ENCODE measurements around the gene TRIM46. TPM values are rescaled to one million over a fixed set of nuclear protein-coding genes. Genes with fewer than 3 reads are reported as not detected.

Gene TRIM46
- total and polyA plus RNA-seq, 2 experiments from 2014 or later = 2.1 to 3.4 TPM

- Histone ChIP-seq H3K4me2 (ENCODE audit: unreplicated experiment) (peak within 1 kb of the TSS; percentile 97), H3K9me2 (ENCODE audit: insufficient read depth) (no peaks in the 10 kb centered on the region), H3K9me3 (ENCODE audit: low read depth) (no peaks in the 10 kb centered on the region), H3K79me2 (ENCODE audit: insufficient read depth) (peaks cover 38% of the 10 kb centered on the region), H3K36me3 (ENCODE audit: low read depth) (0 out of 2 replicates have a peak, but pooled peaks cover 4% of the 10 kb centered on the region), H3K4me3 (peak within 1 kb of the TSS; percentile 88), H4K20me1 (ENCODE audit: insufficient read depth) (no peaks in the 10 kb centered on the region), H3K9ac (peak within 1 kb of the TSS; percentile 97), H3K27ac (peak within 1 kb of the TSS; percentile 100), H3F3A (ENCODE audit: insufficient read depth) (peaks cover 22% of the 10 kb centered on the region), H3K27me3 (replicated peaks; ENCODE audit: insufficient read depth) (no peaks in the 10 kb centered on the region), H2AFZ (peak within 1 kb of the TSS; percentile 84), H3K4me1 (ENCODE audit: insufficient read depth) (peaks cover 20% of the 10 kb centered on the region)
- in situ Hi-C loops (cut with MboI) = no loop called here
- TF ChIP-seq EZH2 (IDR thresholded peaks at IDR 0.05; ENCODE audit: insufficient read depth, poor library complexity, severe bottlenecking) (no peak), EZH2phosphoT487 (IDR thresholded peaks at IDR 0.05; ENCODE audit: insufficient read depth, low read depth) (no peak)
- whole genome bisulfite sequencing, 2 experiments (ENCODE audit: low coverage in 1 of 2, low lambda C conversion rate in 2 of 2, missing lambda C conversion rate in 2 of 2) = 0 to 1% methylated on average over 44 to 50 of the region's 52 CpGs
- DNase-seq = peak; percentile 97
Observed at GRCh38 chr1:155135415-155136028, 38.1 kb upstream of the TRIM46 start, which contains the start of gene SLC50A1. Gene SLC50A1, plus strand, starts transcription at chr1:155135852. Its CDS starts 60 bp downstream, at chr1:155135912.

- no peak for DNase-seq
- TF ChIP-seq EZH2phosphoT487 (IDR thresholded peaks at IDR 0.05; ENCODE audit: insufficient read depth, low read depth) = no peak
- no peak for TF ChIP-seq EZH2 (IDR thresholded peaks at IDR 0.05; ENCODE audit: insufficient read depth, poor library complexity, severe bottlenecking)
- Histone ChIP-seq H3K9me3 (ENCODE audit: low read depth) (no peaks in the 10 kb centered on the region), H3K9ac (peak overlapping the region; percentile 97), H4K20me1 (ENCODE audit: insufficient read depth) (no peaks in the 10 kb centered on the region), H3K4me2 (ENCODE audit: unreplicated experiment) (peak overlapping the region; percentile 97), H3K4me1 (ENCODE audit: insufficient read depth) (peaks cover 20% of the 10 kb centered on the region), H3K27me3 (replicated peaks; ENCODE audit: insufficient read depth) (no peaks in the 10 kb centered on the region), H3F3A (ENCODE audit: insufficient read depth) (peaks cover 22% of the 10 kb centered on the region), H3K36me3 (ENCODE audit: low read depth) (0 out of 2 replicates have a peak, but pooled peaks cover 4% of the 10 kb centered on the region), H3K79me2 (ENCODE audit: insufficient read depth) (peaks cover 38% of the 10 kb centered on the region), H3K4me3 (peak overlapping the region; percentile 88), H2AFZ (peak overlapping the region; percentile 84; the same call in 1 of the 2 replicates), H3K9me2 (ENCODE audit: insufficient read depth) (no peaks in the 10 kb centered on the region), H3K27ac (peak overlapping the region; percentile 100)
- 19 to 30% methylated on average over 6 of the region's 6 CpGs for WGBS, 2 experiments (ENCODE audit: low coverage in 1 of 2, low lambda C conversion rate in 2 of 2, missing lambda C conversion rate in 2 of 2)
- in situ Hi-C loops (cut with MboI) = no loop called here
Observed at GRCh38 chr1:155136748-155137147, 36.9 kb upstream of the TRIM46 start.

DNA sequence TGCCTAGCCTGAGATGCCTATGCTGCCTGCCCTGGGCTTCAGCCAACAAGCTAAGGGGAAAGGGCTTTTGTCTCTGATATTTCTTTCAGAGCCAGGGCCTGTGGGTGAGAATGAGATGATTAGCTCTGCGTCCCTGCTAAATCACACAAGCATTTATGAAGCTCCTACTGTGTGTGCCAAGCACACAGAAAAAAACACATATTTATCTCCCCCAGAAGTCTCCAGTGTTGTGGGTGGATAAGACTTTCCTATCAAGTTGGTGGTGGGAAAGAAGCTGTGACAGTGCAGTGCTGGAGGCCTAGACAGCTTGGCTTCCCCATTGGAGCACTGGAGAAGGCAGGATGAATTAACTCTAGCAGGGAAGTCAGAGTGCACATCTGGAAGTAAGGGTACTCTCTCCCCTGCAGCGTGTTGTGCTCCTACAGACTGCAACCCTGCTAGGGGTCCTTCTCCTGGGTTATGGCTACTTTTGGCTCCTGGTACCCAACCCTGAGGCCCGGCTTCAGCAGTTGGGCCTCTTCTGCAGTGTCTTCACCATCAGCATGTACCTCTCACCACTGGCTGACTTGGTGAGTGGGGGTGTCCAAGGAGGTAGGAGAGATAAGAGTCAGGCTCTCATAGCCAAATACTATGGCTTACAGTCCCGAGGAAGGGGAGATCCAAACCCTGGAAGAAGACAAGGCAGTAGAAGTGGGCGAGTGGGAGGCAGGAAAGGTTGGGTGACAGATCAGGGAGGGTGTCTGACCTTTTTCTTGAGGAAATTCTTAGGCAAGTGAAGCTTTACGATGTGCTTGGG lies 36.3 kb upstream of the TRIM46 start:
- Histone ChIP-seq H3K36me3 (ENCODE audit: low read depth) (0 out of 2 replicates have a peak, but pooled peaks cover 4% of the 10 kb centered on the region), H3K27me3 (replicated peaks; ENCODE audit: insufficient read depth) (no peaks in the 10 kb centered on the region), H3K9me2 (ENCODE audit: insufficient read depth) (no peaks in the 10 kb centered on the region), H3K4me3 (peak overlapping the region; percentile 88), H2AFZ (no peak overlapping the region), H3F3A (ENCODE audit: insufficient read depth) (peaks cover 22% of the 10 kb centered on the region), H3K9ac (peak overlapping the region; percentile 97), H3K4me1 (ENCODE audit: insufficient read depth) (peaks cover 20% of the 10 kb centered on the region), H3K27ac (peak overlapping the region; percentile 100), H3K9me3 (ENCODE audit: low read depth) (no peaks in the 10 kb centered on the region), H3K79me2 (ENCODE audit: insufficient read depth) (peaks cover 38% of the 10 kb centered on the region), H4K20me1 (ENCODE audit: insufficient read depth) (no peaks in the 10 kb centered on the region), H3K4me2 (ENCODE audit: unreplicated experiment) (peak overlapping the region; percentile 97)
- no peak for DNase-seq
- WGBS, 2 experiments (ENCODE audit: low coverage in 1 of 2, low lambda C conversion rate in 2 of 2, missing lambda C conversion rate in 2 of 2) = 75 to 77% methylated on average over 6 of the region's 6 CpGs
- TF ChIP-seq EZH2 (IDR thresholded peaks at IDR 0.05; ENCODE audit: insufficient read depth, poor library complexity, severe bottlenecking) (no peak), EZH2phosphoT487 (IDR thresholded peaks at IDR 0.05; ENCODE audit: insufficient read depth, low read depth) (no peak)
- in situ Hi-C loops (cut with MboI) = no loop called here

GRCh38 chr1:155139895-155140629 lies 33.6 kb upstream of the TRIM46 start, which contains the start of gene DPM3:
Gene DPM3, minus strand, starts transcription at chr1:155140531. Its CDS starts 291 bp downstream, at chr1:155140240.
- Histone ChIP-seq H3K9ac (peak within 1 kb of the TSS; percentile 90), H3K4me2 (ENCODE audit: unreplicated experiment) (peak within 1 kb of the TSS; percentile 96), H3K27me3 (replicated peaks; ENCODE audit: insufficient read depth) (no peaks in the 10 kb centered on the region), H3K4me1 (ENCODE audit: insufficient read depth) (peaks cover 15% of the 10 kb centered on the region), H3F3A (ENCODE audit: insufficient read depth) (peaks cover 22% of the 10 kb centered on the region), H3K9me2 (ENCODE audit: insufficient read depth) (no peaks in the 10 kb centered on the region), H2AFZ (peak within 1 kb of the TSS; percentile 98), H3K36me3 (ENCODE audit: low read depth) (0 out of 2 replicates have a peak, but pooled peaks cover 4% of the 10 kb centered on the region), H4K20me1 (ENCODE audit: insufficient read depth) (no peaks in the 10 kb centered on the region), H3K9me3 (ENCODE audit: low read depth) (no peaks in the 10 kb centered on the region), H3K79me2 (ENCODE audit: insufficient read depth) (peaks cover 38% of the 10 kb centered on the region), H3K4me3 (peak within 1 kb of the TSS; percentile 93), H3K27ac (peak within 1 kb of the TSS; percentile 78)
- DNase-seq = peak; percentile 93
- WGBS, 2 experiments (ENCODE audit: low coverage in 1 of 2, low lambda C conversion rate in 2 of 2, missing lambda C conversion rate in 2 of 2) = 2 to 3% methylated on average over 42 of the region's 42 CpGs
- TF ChIP-seq EZH2 (IDR thresholded peaks at IDR 0.05; ENCODE audit: insufficient read depth, poor library complexity, severe bottlenecking) = no peak
- TF ChIP-seq EZH2phosphoT487 (IDR thresholded peaks at IDR 0.05; ENCODE audit: insufficient read depth, low read depth) = no peak
- in situ Hi-C loops (cut with MboI) = no loop called here

All from GM23248 (cell line).